Amniotic epithelial cell (primary cell): ENCODE results near the gene FSTL4.
A peak's percentile ranks its signal among the peaks of the same experiment; 100 is the strongest.

ENCODE experiments used
- DNase-seq: peaks from one replicate; pipeline ENCODE4 v3.0.0-alpha.2; 2010; ENCODE audit warnings: low read depth

FSTL4 gene

GRCh38 chr5:133512896-133513295, 99.4 kb downstream of the FSTL4 start:
- no peak for DNase-seq

- no peak for DNase-seq
These were observed 100.6 kb downstream of the FSTL4 start for GRCh38 chr5:133511653-133512235.

GRCh38 chr5:133510634-133511262, 101.6 kb downstream of the FSTL4 start:
- DNase-seq = no peak

- DNase-seq = peak; percentile 14
These were observed 102.6 kb downstream of the FSTL4 start for GRCh38 chr5:133509742-133510079.

GRCh38 chr5:133508845-133509741, 103.2 kb downstream of the FSTL4 start:
- DNase-seq = peak; percentile 40

- DNase-seq = no peak
These were observed 104.0 kb downstream of the FSTL4 start for GRCh38 chr5:133508331-133508730.

GRCh38 chr5:133506181-133506580, 106.2 kb downstream of the FSTL4 start:
- no peak for DNase-seq

- DNase-seq = no peak
These were observed 108.8 kb downstream of the FSTL4 start for GRCh38 chr5:133503511-133503910.

- no peak for DNase-seq
These were observed 112.4 kb downstream of the FSTL4 start for GRCh38 chr5:133499895-133500294.

- DNase-seq = peak; percentile 7
These were observed 114.6 kb downstream of the FSTL4 start for GRCh38 chr5:133497608-133498348.

GRCh38 chr5:133496631-133497030, 115.7 kb downstream of the FSTL4 start:
- DNase-seq = no peak

GRCh38 chr5:133494923-133495246, 117.5 kb downstream of the FSTL4 start:
- DNase-seq = no peak

GRCh38 chr5:133494232-133494922, 118.0 kb downstream of the FSTL4 start:
- DNase-seq = no peak

- no peak for DNase-seq
These were observed 122.7 kb downstream of the FSTL4 start for GRCh38 chr5:133489632-133490031.

- DNase-seq = no peak
These were observed 125.2 kb downstream of the FSTL4 start for GRCh38 chr5:133487093-133487492.

GRCh38 chr5:133485468-133485867, 126.9 kb downstream of the FSTL4 start:
- DNase-seq = no peak

- DNase-seq = no peak
These were observed 128.8 kb downstream of the FSTL4 start for GRCh38 chr5:133483406-133484090.

- DNase-seq = no peak
These were observed 130.3 kb downstream of the FSTL4 start for GRCh38 chr5:133482028-133482427.

GRCh38 chr5:133480866-133481265, 131.5 kb downstream of the FSTL4 start:
- DNase-seq = no peak

- DNase-seq = no peak
These were observed 132.0 kb downstream of the FSTL4 start for GRCh38 chr5:133480366-133480765.

- no peak for DNase-seq
These were observed 133.9 kb downstream of the FSTL4 start for GRCh38 chr5:133478199-133478985.
